Thyroid gland (tissue), 4 donors: ENCODE data around the gene TBL1XR1.

Source experiments
- POLR2A ChIP-seq, 2 donors: fragments of 450-650 bp; IDR thresholded peaks; one replicate each; pipeline ENCODE4 v1.6.1; 2017; ENCODE audit warnings: antibody characterized with exemption in 2 of 2, mild to moderate bottlenecking in 2 of 2, moderate library complexity in 1 of 2
- TF ChIP-seq, protein P1 (sequence below), 6 experiments: fragments of 200-600 bp in 3 of 6; fragments of 450-650 bp in 3 of 6; sonication (generic) in 3 of 6; IDR thresholded peaks; one replicate each; pipeline ENCODE4 v1.5.1; 2016 to 2019; ENCODE audit warnings: antibody characterized with exemption in 6 of 6, mild to moderate bottlenecking in 2 of 6, inconsistent platforms in 1 of 6, moderate library complexity in 1 of 6

DNA sequence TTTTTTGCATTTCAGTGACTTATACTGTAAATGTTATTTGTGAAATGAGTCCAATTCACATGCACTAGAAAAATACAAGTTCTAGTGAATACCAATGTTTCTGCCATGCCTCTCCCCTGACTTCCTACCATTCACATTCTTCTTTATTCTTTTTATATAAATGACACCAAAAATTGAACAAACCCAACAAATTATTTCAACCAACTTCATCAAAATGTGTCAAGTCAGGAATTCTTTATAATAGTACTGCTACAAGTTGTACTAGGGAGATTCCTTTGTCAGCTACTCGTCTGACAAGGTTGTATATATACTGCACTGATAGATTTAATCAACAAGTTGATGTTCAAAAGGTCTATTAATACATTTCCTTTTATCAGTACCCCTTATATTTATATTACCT, 3.0 kb downstream of the TBL1XR1 start:
- TF ChIP-seq, protein P1, sequence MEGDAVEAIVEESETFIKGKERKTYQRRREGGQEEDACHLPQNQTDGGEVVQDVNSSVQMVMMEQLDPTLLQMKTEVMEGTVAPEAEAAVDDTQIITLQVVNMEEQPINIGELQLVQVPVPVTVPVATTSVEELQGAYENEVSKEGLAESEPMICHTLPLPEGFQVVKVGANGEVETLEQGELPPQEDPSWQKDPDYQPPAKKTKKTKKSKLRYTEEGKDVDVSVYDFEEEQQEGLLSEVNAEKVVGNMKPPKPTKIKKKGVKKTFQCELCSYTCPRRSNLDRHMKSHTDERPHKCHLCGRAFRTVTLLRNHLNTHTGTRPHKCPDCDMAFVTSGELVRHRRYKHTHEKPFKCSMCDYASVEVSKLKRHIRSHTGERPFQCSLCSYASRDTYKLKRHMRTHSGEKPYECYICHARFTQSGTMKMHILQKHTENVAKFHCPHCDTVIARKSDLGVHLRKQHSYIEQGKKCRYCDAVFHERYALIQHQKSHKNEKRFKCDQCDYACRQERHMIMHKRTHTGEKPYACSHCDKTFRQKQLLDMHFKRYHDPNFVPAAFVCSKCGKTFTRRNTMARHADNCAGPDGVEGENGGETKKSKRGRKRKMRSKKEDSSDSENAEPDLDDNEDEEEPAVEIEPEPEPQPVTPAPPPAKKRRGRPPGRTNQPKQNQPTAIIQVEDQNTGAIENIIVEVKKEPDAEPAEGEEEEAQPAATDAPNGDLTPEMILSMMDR (IDR thresholded peaks at IDR 0.05) = no peak
- TF ChIP-seq POLR2A (IDR thresholded peaks at IDR 0.05) = no peak
